GF-D8 (cell line): Measurements from ENCODE around the gene CDK5R2.

Experiments used
- DNase-seq: peaks from one replicate; lab custom pipeline; 2025; lab: John Stamatoyannopoulos, UW

The CDK5R2 gene

GRCh38 chr2:219002395-219003266 lies 43.2 kb downstream of the CDK5R2 start:
- DNase-seq, result no peak

- no peak for DNase-seq
Measured at GRCh38 chr2:219003267-219003634, 43.8 kb downstream of the CDK5R2 start.

DNA sequence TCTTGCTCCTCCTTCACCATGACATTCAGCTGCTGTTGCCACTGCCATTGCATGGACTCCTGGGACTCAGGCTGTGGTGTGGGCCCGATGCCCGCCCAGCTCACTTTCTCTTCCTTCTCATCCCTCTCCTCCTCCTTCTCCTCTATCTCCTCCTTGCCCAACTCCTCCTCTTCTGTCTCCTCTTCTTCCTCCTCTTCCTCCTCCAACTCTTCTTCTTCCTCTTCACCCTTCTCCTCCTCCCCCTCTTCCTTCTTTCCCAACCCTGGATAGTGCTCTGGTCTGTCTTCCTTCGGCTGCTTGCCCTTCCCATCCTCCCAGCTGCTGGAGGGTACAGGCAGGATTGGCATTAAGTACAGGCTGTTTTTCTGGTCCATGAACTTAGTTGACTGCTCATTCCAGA lies 44.5 kb downstream of the CDK5R2 start:
- DNase-seq, result no peak

DNA sequence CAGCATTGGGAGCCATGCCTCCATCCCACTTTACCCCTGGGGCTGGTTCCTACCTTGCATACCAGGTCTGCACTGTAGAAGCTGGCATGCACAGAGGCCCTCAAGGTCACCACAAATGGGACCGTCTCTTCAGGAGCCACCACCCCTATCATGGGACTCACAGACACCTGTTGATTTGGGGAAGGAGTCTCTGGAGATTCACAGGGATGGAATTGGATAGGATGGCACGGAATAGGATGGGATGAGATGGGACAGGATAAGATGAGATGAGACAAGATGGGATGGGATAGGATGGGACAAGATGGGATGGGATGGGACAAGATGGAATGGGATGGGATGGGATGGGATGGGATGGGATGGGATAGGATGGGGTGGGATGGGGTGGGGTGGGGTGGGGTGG lies 49.8 kb downstream of the CDK5R2 start:
- no peak for DNase-seq

DNA sequence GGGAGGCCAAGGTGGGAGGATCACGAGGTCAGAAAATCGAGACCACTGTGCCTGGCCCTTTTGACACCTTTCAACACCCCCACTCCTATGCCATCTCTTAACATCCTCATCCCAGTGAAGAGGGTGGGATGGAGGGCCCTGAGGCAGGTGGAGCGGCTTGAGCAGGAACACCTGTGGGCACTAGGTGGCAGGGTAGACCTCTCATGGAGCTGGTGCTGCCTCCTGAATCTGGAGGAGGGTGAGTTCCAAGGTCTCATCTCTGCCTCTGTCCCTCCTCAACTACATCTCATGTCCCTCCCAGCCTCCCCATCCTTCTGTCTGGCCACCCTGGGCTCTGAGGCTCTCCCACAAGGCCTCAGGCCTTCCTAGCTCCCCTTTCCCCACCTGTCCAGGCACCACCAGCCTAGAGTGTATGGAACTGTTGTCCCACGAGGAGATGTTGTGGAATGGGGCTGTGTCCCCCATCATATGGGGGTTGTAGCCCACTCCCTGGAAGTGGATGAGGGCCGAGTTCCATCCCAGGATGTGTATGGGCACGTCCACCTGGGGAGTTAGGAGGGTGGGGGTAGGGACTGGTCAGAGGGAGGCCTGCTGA lies 50.8 kb downstream of the CDK5R2 start:
- no peak for DNase-seq

GRCh38 chr2:219010873-219011272 lies 51.4 kb downstream of the CDK5R2 start:
- DNase-seq, result no peak
